Keratinocyte (primary cell): Measurements from ENCODE around the gene RYR1.

Experiments
- CTCF ChIP-seq, 3 experiments: IDR thresholded peaks in 1 of 3; conservative IDR thresholded peaks in 1 of 3; optimal IDR thresholded peaks in 1 of 3; 2 replicates in 2 of 3; 3 replicates in 1 of 3; pipeline versions ENCODE3 to v1.5.1; 2011; ENCODE audit warnings: low read length in 3 of 3, mild to moderate bottlenecking in 3 of 3, moderate library complexity in 2 of 3, control low read depth in 1 of 3, inconsistent platforms in 1 of 3; ENCODE audit not compliant: insufficient read depth in 2 of 3; ENCODE audit errors: extremely low read depth in 1 of 3
- EZH2 ChIP-seq: IDR thresholded peaks from one replicate; pipeline ENCODE4 v1.6.1; 2012; ENCODE audit warnings: inconsistent platforms, mild to moderate bottlenecking, low read length, moderate library complexity

GRCh38 chr19:38400361-38400760 is 33.1 kb upstream of the RYR1 start:
- no peak for TF ChIP-seq CTCF (optimal IDR thresholded peaks at IDR 0.05 in 1 of 3, IDR thresholded peaks at IDR 0.05 in 1 of 3, conservative IDR thresholded peaks at IDR 0.05 in 1 of 3; ENCODE audit: extremely low read depth in 1 of 3, insufficient read depth in 2 of 3, low read length in 3 of 3)
- TF ChIP-seq EZH2: no peak
